ENCODE data around the gene IRF8.
"Not testable (repeated sequence)": the region's sequence is repeated elsewhere in the genome, so short reads cannot be mapped to it uniquely, and the experiment has no call there.

The IRF8 gene, protein sequence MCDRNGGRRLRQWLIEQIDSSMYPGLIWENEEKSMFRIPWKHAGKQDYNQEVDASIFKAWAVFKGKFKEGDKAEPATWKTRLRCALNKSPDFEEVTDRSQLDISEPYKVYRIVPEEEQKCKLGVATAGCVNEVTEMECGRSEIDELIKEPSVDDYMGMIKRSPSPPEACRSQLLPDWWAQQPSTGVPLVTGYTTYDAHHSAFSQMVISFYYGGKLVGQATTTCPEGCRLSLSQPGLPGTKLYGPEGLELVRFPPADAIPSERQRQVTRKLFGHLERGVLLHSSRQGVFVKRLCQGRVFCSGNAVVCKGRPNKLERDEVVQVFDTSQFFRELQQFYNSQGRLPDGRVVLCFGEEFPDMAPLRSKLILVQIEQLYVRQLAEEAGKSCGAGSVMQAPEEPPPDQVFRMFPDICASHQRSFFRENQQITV

DNA sequence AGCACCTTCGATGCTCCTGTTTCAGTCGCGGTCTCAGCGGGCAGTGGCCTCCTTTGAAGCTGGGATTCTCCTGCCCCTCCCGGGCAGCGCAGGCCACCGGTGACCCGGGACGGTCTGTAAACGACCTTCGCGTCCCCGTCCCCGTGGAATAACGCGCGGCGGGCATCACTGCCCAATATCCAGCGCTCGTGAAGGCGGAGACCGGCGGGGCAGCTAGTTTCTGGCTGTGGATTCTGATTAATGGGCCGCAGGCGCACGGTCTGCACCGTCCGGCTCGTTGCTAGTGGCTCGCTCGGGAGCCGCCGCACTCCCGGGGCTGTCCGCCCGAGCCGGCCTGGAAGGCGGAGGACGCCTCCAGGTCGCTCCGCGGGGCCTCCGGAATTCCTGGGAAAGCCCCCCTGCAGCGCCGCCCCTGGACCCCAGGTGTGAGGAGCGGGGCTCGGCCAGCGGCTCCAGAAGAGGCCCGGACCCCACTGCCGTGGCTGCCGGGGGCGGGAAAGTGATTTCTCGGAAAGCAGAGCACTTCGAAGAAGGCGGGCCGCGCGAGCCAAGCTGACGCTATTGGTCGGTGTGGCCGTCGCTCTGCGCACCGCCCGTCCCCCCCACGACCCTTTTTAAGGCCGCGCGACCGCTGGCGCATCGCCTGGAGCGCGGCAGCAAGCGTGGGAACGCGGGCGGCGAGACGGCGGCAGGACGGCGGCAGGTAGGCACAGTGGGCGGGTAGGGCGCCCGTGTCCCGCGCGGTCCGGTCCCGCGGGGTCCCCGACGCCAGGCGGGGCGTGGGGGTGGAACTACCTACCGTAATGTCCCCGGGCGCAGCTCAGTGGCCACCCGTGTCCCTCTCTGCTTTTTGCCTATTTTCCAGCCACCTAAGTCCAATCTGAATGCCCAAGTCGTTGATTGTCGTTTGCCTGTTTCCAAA lies at the start of gene IRF8:
Gene IRF8, plus strand, starts transcription at position 642 of the 922 bp plus-strand sequence. CDS start 3,854 bp downstream, outside the sequence.
- DNase-seq (ENCODE audit: low read depth, low spot score), result no peak

DNA sequence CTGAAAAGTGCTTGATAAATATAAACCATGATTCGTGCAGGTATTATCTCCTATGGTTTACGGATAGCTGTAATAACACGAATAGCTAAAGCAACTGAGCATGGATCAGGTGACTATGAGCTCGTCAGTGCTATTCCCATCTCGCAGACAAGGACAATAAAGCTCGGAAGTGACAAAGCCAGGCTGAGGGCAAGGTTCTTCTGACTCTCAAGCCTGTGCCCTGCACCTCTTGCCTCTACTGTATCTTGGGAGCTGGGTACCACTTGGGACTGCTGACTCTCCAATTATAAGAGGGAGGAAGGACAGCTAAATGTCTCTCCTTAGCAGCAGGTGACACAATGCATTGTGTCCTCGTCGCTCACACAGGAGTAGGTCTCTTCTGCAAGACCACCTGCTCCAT lies 49.6 kb upstream of the IRF8 start:
- no peak for DNase-seq (ENCODE audit: low read depth, low spot score)

DNA sequence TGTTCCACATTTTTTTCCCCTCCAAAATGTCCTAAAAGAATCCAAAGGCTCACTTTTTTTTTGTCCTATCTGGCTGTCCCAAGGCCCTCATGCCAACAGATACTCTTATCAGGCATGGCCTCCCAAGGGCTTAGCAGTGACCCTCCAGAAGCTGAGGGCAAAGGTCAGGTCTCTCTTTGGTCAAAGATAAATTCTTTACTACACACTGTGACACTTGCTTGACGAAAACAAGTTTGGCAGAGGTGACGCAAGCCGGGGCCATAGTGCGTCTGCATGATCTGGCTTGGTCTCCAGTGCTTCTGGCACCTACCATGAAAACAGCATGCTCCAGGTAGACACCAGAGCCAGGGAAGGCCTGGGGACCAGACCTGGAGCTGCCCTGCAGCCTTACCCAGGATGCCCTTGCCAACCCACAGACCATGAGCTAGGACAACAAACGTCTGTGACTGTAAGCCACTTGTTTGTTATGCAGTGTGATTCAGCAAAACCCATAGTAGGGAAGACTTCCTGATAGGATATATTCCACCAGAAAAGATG lies 48.5 kb upstream of the IRF8 start:
- no peak for DNase-seq (ENCODE audit: low read depth, low spot score)

DNA sequence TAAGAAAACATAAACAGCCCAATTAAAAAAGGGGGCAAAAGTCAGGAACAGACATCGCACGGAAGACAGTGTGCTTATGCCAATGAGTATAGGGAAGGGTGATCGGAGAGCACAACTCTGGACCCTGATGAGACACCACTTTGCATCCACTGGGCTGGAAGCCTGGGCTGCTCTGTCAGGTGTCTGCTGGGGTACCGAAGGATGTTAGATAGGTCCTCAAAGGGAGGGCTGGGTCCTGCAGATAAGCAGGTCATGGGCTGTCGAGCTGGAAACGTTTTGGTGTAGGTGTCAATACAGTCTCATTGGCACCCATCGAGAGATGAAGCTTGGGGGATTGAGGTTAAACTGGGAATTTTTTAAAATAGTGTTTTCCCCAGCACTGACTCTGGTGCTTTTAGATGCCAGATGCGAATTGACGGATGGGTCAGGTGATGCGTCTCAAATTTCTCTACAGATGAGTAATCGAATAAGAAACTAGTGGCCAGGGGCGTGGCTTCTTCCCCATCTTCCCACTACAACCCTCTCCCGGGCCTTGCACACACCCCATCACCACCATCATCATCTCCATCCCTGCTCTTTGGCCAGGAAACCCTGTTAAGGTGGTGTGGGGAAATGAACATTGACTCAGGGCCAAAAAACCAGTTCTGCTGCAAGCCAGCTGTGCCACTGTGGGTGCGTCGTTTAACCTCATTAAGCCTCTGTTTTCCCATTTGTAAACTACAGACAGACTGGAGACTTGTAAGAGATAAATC lies 47.8 kb upstream of the IRF8 start:
- DNase-seq (ENCODE audit: low read depth, low spot score), result no peak

DNA sequence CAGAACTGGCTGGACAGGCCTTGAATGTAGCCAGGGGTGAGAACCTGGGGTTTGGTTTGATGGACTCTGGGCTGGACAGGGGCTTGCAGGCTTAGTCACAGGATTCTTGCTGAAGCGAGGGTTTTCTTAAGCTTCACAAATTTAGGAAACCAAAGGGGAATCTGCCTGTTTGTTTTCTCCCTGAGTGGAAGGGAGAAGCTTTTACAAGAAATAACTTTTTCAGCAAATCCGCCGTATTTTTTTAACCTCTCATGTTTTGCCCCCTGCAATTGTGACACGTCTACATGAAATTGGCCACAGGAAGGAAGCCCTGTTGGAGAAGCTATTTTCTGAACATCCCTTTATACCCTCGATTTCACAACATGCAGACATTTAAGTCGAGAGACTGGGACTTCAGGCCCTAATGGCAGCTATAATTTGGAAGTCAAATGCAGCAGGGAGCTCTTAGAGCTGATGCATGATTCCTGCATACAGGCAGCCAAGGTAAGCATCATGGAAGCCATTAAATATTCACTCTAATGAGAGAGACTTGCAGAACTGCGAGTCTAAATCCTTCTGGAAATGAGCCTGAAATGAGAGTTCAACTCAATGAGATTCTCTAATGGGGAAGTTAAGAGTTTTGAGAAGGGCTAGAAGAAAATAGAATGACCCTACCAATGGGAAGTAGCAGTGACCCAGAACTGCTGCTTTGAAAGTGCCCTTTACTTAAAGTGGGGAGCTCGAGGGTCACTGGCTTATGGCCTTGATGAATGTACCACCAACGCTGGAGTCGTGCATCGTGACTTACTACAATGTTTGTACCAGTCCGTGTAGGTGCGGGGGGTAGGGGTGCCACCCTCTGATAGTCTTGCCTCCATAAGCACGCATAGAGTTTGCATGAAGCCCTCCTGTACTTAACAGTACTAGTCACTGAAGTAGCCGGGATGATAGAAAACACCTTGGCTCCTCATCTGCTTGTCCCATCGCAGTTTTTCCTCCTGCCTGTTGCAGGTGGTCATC lies 45.1 kb upstream of the IRF8 start:
- no peak for DNase-seq (ENCODE audit: low read depth, low spot score)

DNA sequence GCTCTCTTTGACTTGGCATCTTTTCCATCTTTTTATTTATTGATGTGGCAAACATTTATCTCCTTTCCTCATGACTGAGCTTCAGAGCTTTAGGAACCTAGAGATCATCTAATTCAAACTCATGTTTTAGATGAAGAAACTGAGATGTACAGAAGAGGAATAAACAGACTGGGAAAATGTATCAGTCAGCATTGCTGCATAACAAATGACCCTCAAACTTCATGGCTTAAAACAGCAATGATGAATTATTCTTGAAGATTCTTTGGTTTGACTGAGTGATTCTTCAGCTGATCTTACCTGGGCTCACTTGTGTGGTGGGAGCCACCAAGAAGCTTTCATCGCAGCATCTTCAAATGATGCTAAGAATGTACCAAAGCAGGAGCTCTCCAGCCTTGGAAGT lies 44.0 kb upstream of the IRF8 start:
- DNase-seq (ENCODE audit: low read depth, low spot score), result no peak

DNA sequence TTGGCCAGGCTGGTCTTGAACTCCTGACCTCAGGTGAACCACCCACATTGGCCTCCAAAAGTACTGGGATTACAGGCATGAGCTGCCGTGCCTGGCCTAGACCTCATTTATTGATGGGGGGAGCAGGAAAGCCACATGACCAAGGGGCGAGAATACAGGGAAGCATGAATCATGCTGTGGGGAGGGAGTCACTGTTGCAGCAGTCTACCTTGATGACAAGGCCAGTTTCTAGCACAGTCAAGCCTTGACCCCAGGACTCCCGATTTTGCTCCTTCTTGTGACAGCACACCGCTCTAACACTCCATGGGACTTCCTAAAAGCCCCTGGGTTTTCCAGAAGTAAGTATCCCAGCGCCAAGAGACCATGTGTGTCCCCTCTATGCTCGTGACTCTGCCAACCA lies 42.9 kb upstream of the IRF8 start:
- no peak for DNase-seq (ENCODE audit: low read depth, low spot score)

DNA sequence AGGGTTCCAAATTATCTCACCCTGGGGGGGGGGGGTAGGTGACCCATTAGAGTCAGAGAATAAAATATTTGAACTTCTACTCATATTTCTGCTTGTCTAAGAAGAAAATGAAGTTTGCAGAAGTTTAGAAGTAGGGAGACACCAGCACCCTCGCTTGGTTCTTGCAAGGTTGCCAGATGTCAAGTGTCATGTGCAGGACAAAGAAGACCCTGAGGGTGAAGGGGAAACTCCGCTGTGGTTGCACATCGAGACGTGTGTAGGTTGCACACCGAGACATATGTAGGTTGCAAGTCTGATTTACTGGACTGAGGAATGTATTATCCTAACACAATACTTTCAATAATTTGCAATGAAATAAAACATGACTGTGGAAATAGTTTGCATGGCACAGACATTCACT lies 42.4 kb upstream of the IRF8 start:
- no peak for DNase-seq (ENCODE audit: low read depth, low spot score)

DNA sequence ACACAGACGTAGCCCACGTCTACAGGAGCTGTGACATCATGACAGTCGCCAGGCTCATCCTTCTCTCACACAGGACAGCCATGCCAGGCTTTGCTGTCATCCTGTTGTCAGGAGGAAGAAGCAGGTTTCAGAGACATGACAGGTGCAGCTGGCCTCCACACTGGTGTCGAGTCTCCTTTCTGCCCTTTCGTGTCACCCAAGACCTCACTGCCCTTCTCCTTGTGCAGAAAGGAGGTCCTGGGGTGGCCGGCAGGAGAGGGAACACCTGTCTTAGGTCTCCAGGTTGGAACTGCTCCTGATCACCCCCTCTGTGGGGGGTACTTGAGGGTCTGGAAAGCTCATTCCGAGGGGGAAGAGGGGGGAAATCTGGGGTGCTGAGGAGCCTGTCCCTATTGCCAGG lies 41.6 kb upstream of the IRF8 start:
- DNase-seq (ENCODE audit: low read depth, low spot score), result no peak

DNA sequence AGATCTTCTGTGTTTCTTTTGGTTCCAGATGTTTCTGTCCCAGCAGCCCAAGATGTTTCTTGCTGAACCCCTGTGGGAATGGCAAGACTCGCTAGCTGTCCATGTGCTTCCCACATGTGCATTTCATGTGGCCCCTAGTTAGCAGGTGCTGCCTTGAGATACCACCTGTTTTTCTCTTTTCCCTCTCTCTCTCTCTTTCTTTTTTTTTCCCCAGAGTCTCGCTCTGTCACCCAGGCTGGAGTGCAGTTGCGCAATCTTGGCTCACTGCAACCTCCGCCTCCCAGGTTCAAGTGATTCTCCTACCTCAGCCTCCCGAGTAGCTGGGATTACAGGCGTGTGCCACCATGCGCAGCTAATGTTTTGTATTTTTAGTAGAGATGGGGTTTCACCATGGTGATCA lies 40.4 kb upstream of the IRF8 start:
- not testable (repeated sequence) for DNase-seq (ENCODE audit: low read depth, low spot score)

DNA sequence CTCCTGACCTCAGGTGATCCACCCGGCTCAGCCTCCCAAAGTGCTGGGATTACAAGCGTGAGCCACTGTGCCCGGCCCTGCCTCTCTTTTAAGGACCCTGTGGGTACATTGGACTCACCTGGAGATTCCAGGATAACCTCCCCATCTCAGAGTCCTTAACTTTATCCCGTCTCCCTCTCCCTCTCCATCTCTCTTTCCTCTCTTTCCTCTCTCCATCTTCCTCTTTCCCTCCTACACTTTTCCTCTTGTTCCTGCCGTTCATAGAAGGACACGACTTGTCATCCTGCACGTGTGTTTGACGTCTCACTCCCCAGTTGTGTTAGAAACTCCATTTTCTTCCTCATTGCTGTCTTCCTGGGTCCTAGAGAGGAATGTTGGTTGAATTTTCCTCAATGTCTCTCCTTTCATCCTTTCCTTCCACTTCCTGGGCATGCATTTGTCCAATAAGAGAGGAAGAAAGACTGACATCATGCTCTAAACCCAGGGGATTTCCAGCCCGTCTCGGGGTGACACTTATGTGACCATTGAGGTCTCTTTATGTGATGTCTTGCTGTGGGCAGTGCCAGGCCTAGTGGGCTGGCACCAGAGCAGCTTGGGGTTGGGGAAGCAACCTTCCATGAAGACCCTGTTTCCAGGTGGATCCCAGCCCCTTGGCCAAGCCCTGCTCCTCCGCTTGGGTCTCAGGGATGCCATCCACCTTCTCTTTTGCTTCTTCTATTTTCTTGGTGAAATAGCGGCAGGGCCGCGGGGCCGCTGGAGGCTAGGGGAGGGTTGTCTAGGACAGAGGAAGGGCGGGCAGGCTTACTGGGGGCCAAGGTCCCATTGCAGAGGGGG lies 39.8 kb upstream of the IRF8 start:
- DNase-seq (ENCODE audit: low read depth, low spot score), result no peak

DNA sequence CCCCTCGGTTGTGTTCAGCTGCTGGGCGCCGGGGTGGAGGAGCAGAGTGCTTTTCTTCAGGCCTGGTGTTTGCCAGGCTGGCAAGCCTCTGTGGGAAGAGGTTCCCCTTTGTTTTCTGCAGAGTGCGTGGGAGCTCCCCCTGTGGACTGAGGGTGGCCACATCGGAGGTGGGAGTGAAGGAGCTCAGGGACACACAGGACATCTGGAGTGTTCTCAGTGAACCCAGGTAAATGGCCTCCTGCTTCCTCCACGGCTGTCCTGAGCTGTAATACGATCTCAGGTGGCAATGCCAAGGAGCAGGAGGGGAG lies 39.2 kb upstream of the IRF8 start:
- no peak for DNase-seq (ENCODE audit: low read depth, low spot score)

DNA sequence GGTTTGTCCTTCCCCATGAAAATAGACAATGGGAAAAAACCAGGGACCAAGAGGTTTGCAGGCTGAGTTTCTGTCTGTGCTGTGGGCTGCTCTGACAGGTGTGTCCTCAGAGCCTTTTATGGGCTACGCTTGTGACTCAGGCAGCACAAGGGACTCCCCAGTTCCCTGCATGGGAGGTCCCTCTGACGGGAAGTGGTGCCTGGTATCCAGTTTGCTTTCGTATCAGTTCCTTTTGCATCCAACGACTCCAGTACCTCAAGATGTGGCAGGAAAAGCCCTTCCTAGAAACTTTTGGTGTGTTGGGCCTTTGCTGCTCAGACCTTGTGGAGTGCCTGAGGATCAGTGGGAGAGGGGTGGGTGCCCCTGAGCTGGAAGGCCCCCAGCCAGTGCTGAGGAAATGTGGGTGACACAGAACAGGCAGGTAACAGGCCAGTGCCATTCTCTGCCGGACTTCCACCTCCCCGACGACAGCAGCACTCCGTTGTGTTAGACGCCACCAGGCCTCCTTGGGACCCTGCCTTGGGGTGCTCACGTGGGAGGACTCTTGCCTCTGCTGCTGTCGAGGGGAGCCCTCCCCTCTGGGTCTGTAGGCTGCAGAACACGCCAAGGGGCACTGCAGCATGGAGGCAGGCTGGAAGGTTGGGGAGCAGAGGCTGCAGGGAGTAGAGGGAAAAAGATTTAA lies 38.4 kb upstream of the IRF8 start:
- DNase-seq (ENCODE audit: low read depth, low spot score), result no peak

DNA sequence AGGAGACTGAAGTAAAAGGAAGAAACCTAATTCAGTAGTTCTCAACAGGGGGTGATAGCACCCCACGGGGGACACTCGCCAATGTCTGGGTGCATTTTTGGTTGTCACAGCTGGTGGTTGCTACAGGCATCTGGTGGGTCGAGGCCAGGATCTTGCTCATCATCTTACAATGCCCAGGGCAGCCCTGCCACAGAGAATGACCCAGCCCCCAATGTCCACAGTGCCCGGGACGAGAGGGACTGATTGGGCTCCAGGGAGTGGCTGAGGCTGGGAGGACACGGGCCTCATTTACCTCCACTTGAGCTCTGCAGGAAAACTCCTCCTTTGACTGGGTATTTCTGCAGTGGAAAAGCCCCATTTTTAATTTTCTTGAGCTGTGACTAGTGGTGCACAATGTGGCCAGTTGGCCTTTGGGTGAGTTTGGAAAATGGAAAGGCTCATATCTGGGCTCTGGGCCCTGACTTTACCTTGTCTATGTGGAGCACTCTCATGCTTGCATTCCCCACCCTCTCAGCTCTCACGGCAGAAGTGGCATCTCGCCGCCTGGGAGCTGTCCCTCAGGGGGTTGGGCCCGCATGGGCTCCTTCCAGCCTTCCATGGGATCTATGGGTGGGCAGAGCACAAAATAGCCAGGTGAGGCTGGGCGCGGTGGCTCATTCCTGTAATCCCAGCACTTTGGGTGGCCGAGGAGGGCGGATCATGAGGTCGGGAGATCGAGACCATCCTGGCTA lies 37.7 kb upstream of the IRF8 start:
- DNase-seq (ENCODE audit: low read depth, low spot score), result no peak

DNA sequence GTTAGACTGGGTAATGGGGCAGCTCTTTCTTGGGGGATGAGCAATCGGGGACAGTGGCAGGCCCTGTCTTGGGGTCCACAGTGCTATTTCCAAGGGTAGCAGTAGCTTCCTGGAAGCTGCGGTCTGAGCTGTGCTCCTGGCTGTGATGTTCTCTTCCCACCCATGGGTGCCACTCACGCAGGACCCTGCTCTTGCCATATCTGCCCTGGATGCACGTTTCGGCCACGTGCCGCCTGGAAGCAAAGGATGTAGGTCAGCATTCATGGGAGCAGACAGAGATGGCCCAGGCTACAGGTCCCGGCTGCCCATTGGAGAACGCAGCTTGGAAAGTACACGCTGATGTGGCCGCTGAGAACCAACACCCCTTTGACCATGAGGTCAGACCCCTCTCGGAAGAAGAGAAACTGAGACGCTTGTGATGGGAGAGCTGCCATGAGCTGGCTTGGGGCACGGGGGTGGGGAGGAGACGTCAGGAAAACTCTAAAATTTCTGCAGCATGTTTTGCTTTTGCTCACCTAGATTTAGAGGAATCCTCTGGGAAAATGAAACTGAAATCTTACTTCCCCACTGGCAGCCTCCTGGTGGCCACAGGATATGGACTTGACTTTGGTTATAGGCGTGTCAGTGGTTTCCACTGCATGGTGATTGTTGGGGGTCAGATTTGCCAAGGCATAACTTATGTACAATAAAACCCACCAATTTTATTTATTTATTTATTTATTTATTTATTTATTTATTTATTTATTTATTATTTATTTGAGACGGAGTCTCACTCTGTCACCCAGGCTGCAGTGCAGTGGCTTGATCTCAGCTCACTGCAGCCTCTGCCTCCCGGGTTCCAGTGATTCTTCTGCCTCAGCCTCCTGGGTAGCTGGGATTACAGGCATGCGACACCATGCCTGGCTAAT lies 36.2 kb upstream of the IRF8 start:
- no peak for DNase-seq (ENCODE audit: low read depth, low spot score)

DNA sequence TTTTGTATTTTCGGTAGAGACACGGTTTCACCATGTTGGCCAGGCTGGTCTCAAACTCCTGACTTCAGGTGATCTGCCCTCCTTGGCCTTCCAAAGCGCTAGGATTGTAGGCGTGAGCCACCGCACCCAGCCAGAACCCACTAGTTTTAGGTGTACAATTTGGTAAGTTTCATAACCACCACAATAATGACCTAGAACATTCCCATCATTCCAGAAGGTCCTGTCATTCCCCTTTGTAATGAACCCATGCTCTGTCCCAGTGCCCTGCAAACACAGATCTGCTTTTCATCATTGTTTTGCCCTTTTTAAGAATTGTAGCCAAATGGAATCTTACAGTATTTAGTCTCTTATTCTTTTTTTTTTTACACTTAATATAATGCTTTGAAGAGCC lies 35.6 kb upstream of the IRF8 start:
- DNase-seq (ENCODE audit: low read depth, low spot score), result no peak

DNA sequence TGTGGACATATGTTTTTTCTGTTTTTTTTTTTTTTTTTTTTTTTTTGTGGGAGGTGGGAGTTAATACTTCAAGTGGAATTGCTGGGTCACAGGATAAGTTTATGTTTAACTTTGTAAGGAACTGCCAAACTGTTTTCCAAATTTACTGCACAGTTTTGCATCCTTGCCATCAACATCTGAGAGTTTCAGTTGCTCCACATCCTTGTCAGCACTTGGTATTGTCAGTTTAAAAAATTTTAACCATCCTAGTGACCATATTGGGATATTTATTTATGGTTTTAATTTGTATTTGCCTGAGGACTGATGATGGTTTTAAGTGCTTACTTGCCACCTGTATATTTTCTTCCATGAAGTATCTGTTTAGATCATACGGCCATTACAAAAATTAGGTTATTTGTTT lies 34.0 kb upstream of the IRF8 start:
- DNase-seq (ENCODE audit: low read depth, low spot score), result no peak

All from brain pericyte (primary cell).